ENCODE results near the gene KCNRG.
"Not testable (repeated sequence)": the region's sequence is repeated elsewhere in the genome, so short reads cannot be mapped to it uniquely, and the experiment has no call there.

The KCNRG gene

GRCh38 chr13:50052478-50052877, 37.2 kb downstream of the KCNRG start:
- no peaks in the 10 kb centered on the region for H3K36me3 ChIP-seq (ENCODE audit: control insufficient read depth, insufficient read depth, low read length)
- no peak overlapping the region for H2AFZ ChIP-seq
- no peak for TF ChIP-seq CTCF (IDR thresholded peaks at IDR 0.05)

GRCh38 chr13:50053844-50054243, 38.6 kb downstream of the KCNRG start:
- no peaks in the 10 kb centered on the region for H3K9me3 ChIP-seq (ENCODE audit: control insufficient read depth, low read length)
- H3K79me2 ChIP-seq, result no peaks in the 10 kb centered on the region
- H3K4me2 ChIP-seq (ENCODE audit: low read length), result no peak overlapping the region
- no peaks in the 10 kb centered on the region for H3K36me3 ChIP-seq (ENCODE audit: control insufficient read depth, insufficient read depth, low read length)
- H2AFZ ChIP-seq, result no peak overlapping the region
- H3K4me3 ChIP-seq (ENCODE audit: low read depth, low read length), result no peak overlapping the region
- H3K27me3 ChIP-seq (ENCODE audit: control insufficient read depth, insufficient read depth, low read length), result no peaks in the 10 kb centered on the region
- TF ChIP-seq CTCF (IDR thresholded peaks at IDR 0.05), result no peak
- no peaks in the 10 kb centered on the region for H3K4me1 ChIP-seq
- no peak overlapping the region for H3K27ac ChIP-seq
- no peak overlapping the region for H3K9ac ChIP-seq

More at GRCh38 chr13:50052478-50052877, 37.2 kb downstream of the KCNRG start:
- H3K4me2 ChIP-seq (ENCODE audit: low read length), result no peak overlapping the region
- H3K27ac ChIP-seq, result no peak overlapping the region
- H3K4me3 ChIP-seq (ENCODE audit: low read depth, low read length), result no peak overlapping the region
- H3K27me3 ChIP-seq (ENCODE audit: control insufficient read depth, insufficient read depth, low read length), result no peaks in the 10 kb centered on the region
- H3K9me3 ChIP-seq (ENCODE audit: control insufficient read depth, low read length), result no peaks in the 10 kb centered on the region
- H3K9ac ChIP-seq, result no peak overlapping the region
- H3K4me1 ChIP-seq, result no peaks in the 10 kb centered on the region
- H3K79me2 ChIP-seq, result no peaks in the 10 kb centered on the region

- Histone ChIP-seq H3K4me1 (no peaks in the 10 kb centered on the region), H3K4me3 (ENCODE audit: low read depth, low read length) (no peak overlapping the region), H2AFZ (no peak overlapping the region), H3K27ac (no peak overlapping the region), H3K4me2 (ENCODE audit: low read length) (no peak overlapping the region), H3K79me2 (no peaks in the 10 kb centered on the region), H3K36me3 (ENCODE audit: control insufficient read depth, insufficient read depth, low read length) (no peaks in the 10 kb centered on the region), H3K27me3 (ENCODE audit: control insufficient read depth, insufficient read depth, low read length) (no peaks in the 10 kb centered on the region), H3K9ac (no peak overlapping the region), H3K9me3 (ENCODE audit: control insufficient read depth, low read length) (no peaks in the 10 kb centered on the region)
- TF ChIP-seq CTCF (IDR thresholded peaks at IDR 0.05), result no peak
Measured at GRCh38 chr13:50055454-50055853, 40.2 kb downstream of the KCNRG start.

GRCh38 chr13:50060718-50061117, 45.5 kb downstream of the KCNRG start:
- H3K79me2 ChIP-seq, result no peaks in the 10 kb centered on the region
- H3K4me3 ChIP-seq (ENCODE audit: low read depth, low read length), result no peak overlapping the region
- H3K9ac ChIP-seq, result no peak overlapping the region
- H3K27me3 ChIP-seq (ENCODE audit: control insufficient read depth, insufficient read depth, low read length), result no peaks in the 10 kb centered on the region
- no peaks in the 10 kb centered on the region for H3K36me3 ChIP-seq (ENCODE audit: control insufficient read depth, insufficient read depth, low read length)
- no peak overlapping the region for H3K27ac ChIP-seq
- no peak overlapping the region for H2AFZ ChIP-seq
- TF ChIP-seq CTCF (IDR thresholded peaks at IDR 0.05), result no peak
- H3K4me1 ChIP-seq, result no peaks in the 10 kb centered on the region
- H3K4me2 ChIP-seq (ENCODE audit: low read length), result no peak overlapping the region
- H3K9me3 ChIP-seq (ENCODE audit: control insufficient read depth, low read length), result no peaks in the 10 kb centered on the region

- not testable (repeated sequence) for H3K4me3 ChIP-seq (ENCODE audit: low read depth, low read length); H3K36me3 ChIP-seq (ENCODE audit: control insufficient read depth, insufficient read depth, low read length); H3K9me3 ChIP-seq (ENCODE audit: control insufficient read depth, low read length); H3K27me3 ChIP-seq (ENCODE audit: control insufficient read depth, insufficient read depth, low read length); H3K9ac ChIP-seq; H3K4me2 ChIP-seq (ENCODE audit: low read length); H3K79me2 ChIP-seq; H2AFZ ChIP-seq; H3K27ac ChIP-seq; H3K4me1 ChIP-seq
Measured at GRCh38 chr13:50062336-50062735, 47.1 kb downstream of the KCNRG start.
